ENCODE measurements around the gene DVL1. TPM values are rescaled to one million over a fixed set of nuclear protein-coding genes. Genes with fewer than 3 reads are reported as not detected.

Gene DVL1
- total and polyA plus RNA-seq, 9 of the 15 experiments (the other 6 are each of a cell fraction or from before 2014, with no cell fraction given), result 0.62 to 135 (median 24.3) TPM

DNA sequence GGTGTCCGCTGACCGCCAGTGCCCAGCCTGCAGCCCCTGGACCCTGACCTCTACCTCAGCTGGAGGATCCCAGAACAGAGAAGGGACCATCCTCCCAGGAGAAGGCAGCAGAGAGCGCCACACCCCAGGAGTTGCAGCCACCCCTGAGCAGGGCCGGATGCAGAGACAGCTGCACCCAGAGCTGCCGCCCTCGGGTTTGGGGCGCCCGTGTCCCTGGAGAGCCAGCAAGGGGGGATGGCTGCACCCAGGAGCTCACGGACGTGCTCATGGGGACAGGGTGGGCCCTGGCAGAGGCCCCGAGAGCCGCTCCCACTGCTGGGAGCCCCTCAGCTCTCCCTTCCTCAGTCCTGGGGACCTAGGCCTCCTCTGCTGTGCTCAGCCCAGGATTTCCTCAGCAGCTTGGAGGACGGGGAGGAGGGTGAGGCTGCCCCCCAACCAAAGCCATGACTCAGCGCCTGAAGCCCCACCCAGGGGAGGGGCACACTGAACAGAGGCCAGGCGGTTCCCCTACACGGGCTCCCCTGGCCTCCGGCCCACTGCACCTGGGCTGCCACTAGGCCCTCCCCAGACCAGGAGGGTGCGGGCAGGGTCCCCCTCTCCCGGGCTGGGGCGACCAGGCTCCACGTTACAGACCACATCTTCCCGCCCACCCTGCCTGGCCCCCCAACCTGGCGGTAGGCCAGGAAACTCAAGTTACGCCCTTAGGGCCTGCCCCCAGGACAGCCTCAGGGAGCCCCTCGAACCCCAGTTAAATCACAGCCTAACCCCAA, 43.7 kb downstream of the DVL1 start (continued):
- TF ChIP-seq RBM22 (IDR thresholded peaks at IDR 0.05; ENCODE audit: low read depth, low read length, poor library complexity, severe bottlenecking) (no peak), TAL1 (IDR thresholded peaks at IDR 0.05) (no peak), ZNF263 (CRISPR knock-in tag; IDR thresholded peaks at IDR 0.05; ENCODE audit: borderline replicate concordance) (peak; percentile 94), SMARCA4 (IDR thresholded peaks at IDR 0.05) (0 out of 2 replicates have a peak, but pooled peaks have one; percentile 19), HMGN3 (IDR thresholded peaks at IDR 0.05; ENCODE audit: borderline replicate concordance, extremely low read depth, insufficient read length, low read depth, low read length) (peak; percentile 70), SUPT5H (IDR thresholded peaks at IDR 0.05) (no peak), EHMT2 (IDR thresholded peaks at IDR 0.05) (no peak), RCOR1 (IDR thresholded peaks at IDR 0.05; ENCODE audit: borderline replicate concordance in 1 of 2, low read depth in 2 of 2, low read length in 2 of 2) (peak in 1 of 2 experiments; percentile 34; a peak in 1 of 4 replicates), NRF1 (conservative IDR thresholded peaks at IDR 0.05 in 1 of 2, IDR thresholded peaks at IDR 0.05 in 1 of 2) (peak in 1 of 2 experiments; percentile 36; a peak in 2 of 4 replicates), CSDE1 (IDR thresholded peaks at IDR 0.05) (no peak), BRD4 (IDR thresholded peaks at IDR 0.05) (no peak), ZNF316 (IDR thresholded peaks at IDR 0.05) (peak; percentile 95), ZFP30 (CRISPR knock-in tag; IDR thresholded peaks at IDR 0.05; ENCODE audit: borderline replicate concordance) (no peak), CEBPB (tag; IDR thresholded peaks at IDR 0.05) (peak; percentile 44), MAFK (IDR thresholded peaks at IDR 0.05; ENCODE audit: low read length) (peak; percentile 82), PHF8 (IDR thresholded peaks at IDR 0.05; ENCODE audit: borderline replicate concordance, low read length) (peak; percentile 42; the same call in 1 of the 2 replicates), MCM3 (IDR thresholded peaks at IDR 0.05) (no peak)
- TF ChIP-seq, protein P1, sequence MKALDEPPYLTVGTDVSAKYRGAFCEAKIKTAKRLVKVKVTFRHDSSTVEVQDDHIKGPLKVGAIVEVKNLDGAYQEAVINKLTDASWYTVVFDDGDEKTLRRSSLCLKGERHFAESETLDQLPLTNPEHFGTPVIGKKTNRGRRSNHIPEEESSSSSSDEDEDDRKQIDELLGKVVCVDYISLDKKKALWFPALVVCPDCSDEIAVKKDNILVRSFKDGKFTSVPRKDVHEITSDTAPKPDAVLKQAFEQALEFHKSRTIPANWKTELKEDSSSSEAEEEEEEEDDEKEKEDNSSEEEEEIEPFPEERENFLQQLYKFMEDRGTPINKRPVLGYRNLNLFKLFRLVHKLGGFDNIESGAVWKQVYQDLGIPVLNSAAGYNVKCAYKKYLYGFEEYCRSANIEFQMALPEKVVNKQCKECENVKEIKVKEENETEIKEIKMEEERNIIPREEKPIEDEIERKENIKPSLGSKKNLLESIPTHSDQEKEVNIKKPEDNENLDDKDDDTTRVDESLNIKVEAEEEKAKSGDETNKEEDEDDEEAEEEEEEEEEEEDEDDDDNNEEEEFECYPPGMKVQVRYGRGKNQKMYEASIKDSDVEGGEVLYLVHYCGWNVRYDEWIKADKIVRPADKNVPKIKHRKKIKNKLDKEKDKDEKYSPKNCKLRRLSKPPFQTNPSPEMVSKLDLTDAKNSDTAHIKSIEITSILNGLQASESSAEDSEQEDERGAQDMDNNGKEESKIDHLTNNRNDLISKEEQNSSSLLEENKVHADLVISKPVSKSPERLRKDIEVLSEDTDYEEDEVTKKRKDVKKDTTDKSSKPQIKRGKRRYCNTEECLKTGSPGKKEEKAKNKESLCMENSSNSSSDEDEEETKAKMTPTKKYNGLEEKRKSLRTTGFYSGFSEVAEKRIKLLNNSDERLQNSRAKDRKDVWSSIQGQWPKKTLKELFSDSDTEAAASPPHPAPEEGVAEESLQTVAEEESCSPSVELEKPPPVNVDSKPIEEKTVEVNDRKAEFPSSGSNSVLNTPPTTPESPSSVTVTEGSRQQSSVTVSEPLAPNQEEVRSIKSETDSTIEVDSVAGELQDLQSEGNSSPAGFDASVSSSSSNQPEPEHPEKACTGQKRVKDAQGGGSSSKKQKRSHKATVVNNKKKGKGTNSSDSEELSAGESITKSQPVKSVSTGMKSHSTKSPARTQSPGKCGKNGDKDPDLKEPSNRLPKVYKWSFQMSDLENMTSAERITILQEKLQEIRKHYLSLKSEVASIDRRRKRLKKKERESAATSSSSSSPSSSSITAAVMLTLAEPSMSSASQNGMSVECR (CRISPR knock-in tag; IDR thresholded peaks at IDR 0.05), result 0 out of 2 replicates have a peak, but pooled peaks have one; percentile 55
- TF ChIP-seq, protein P2, sequence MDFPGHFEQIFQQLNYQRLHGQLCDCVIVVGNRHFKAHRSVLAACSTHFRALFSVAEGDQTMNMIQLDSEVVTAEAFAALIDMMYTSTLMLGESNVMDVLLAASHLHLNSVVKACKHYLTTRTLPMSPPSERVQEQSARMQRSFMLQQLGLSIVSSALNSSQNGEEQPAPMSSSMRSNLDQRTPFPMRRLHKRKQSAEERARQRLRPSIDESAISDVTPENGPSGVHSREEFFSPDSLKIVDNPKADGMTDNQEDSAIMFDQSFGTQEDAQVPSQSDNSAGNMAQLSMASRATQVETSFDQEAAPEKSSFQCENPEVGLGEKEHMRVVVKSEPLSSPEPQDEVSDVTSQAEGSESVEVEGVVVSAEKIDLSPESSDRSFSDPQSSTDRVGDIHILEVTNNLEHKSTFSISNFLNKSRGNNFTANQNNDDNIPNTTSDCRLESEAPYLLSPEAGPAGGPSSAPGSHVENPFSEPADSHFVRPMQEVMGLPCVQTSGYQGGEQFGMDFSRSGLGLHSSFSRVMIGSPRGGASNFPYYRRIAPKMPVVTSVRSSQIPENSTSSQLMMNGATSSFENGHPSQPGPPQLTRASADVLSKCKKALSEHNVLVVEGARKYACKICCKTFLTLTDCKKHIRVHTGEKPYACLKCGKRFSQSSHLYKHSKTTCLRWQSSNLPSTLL (IDR thresholded peaks at IDR 0.05), result no peak
- TF ChIP-seq, protein P3, sequence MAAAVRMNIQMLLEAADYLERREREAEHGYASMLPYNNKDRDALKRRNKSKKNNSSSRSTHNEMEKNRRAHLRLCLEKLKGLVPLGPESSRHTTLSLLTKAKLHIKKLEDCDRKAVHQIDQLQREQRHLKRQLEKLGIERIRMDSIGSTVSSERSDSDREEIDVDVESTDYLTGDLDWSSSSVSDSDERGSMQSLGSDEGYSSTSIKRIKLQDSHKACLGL (CRISPR knock-in tag; IDR thresholded peaks at IDR 0.05; ENCODE audit: borderline replicate concordance, poor library complexity, severe bottlenecking), result no peak
- TF ChIP-seq, protein P4, sequence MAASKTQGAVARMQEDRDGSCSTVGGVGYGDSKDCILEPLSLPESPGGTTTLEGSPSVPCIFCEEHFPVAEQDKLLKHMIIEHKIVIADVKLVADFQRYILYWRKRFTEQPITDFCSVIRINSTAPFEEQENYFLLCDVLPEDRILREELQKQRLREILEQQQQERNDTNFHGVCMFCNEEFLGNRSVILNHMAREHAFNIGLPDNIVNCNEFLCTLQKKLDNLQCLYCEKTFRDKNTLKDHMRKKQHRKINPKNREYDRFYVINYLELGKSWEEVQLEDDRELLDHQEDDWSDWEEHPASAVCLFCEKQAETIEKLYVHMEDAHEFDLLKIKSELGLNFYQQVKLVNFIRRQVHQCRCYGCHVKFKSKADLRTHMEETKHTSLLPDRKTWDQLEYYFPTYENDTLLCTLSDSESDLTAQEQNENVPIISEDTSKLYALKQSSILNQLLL (CRISPR knock-in tag; IDR thresholded peaks at IDR 0.05; ENCODE audit: borderline replicate concordance), result no peak
